Measurements from ENCODE around the gene CIDEA. TPM values are rescaled to one million over a fixed set of nuclear protein-coding genes. Genes with fewer than 3 reads are reported as not detected.
"Not testable (repeated sequence)": the region's sequence is repeated elsewhere in the genome, so short reads cannot be mapped to it uniquely, and the experiment has no call there.

CIDEA gene
- total RNA-seq, 1 donor from 2014 or later: 0.20 TPM

GRCh38 chr18:12238826-12239225 lies 15.3 kb upstream of the CIDEA start:
- DNase-seq (ENCODE audit: low read depth, low spot score): no peak

- DNase-seq (ENCODE audit: low read depth, low spot score): no peak
These were observed 14.7 kb upstream of the CIDEA start for GRCh38 chr18:12239431-12239830.

- DNase-seq (ENCODE audit: low read depth, low spot score): no peak
These were observed 11.4 kb upstream of the CIDEA start for GRCh38 chr18:12242658-12243260.

GRCh38 chr18:12243272-12243671 lies 10.9 kb upstream of the CIDEA start:
- not testable (repeated sequence) for DNase-seq (ENCODE audit: low read depth, low spot score)

- no peak for DNase-seq (ENCODE audit: low read depth, low spot score)
These were observed 8.4 kb upstream of the CIDEA start for GRCh38 chr18:12245793-12246135.

GRCh38 chr18:12246849-12247808 lies 7.0 kb upstream of the CIDEA start:
- no peak for DNase-seq (ENCODE audit: low read depth, low spot score)

GRCh38 chr18:12247946-12248345 lies 6.2 kb upstream of the CIDEA start:
- no peak for DNase-seq (ENCODE audit: low read depth, low spot score)

- DNase-seq (ENCODE audit: low read depth, low spot score): no peak
These were observed 5.0 kb upstream of the CIDEA start for GRCh38 chr18:12248926-12249720.

- DNase-seq (ENCODE audit: low read depth, low spot score): no peak
These were observed 2.9 kb upstream of the CIDEA start for GRCh38 chr18:12251311-12251710.

- no peak for DNase-seq (ENCODE audit: low read depth, low spot score)
These were observed 2.1 kb upstream of the CIDEA start for GRCh38 chr18:12252061-12252460.

- DNase-seq (ENCODE audit: low read depth, low spot score): no peak
These were observed 1.1 kb upstream of the CIDEA start for GRCh38 chr18:12253027-12253426.

GRCh38 chr18:12253663-12254135 lies 462 bp upstream of the CIDEA start:
- DNase-seq (ENCODE audit: low read depth, low spot score): no peak

- no peak for DNase-seq (ENCODE audit: low read depth, low spot score)
These were observed 805 bp downstream of the CIDEA start for GRCh38 chr18:12254820-12255511.

- DNase-seq (ENCODE audit: low read depth, low spot score): no peak
These were observed 1.5 kb downstream of the CIDEA start for GRCh38 chr18:12255626-12256026.

GRCh38 chr18:12256951-12257350 lies 2.8 kb downstream of the CIDEA start:
- no peak for DNase-seq (ENCODE audit: low read depth, low spot score)

GRCh38 chr18:12257996-12258718 lies 4.0 kb downstream of the CIDEA start:
- no peak for DNase-seq (ENCODE audit: low read depth, low spot score)

GRCh38 chr18:12258719-12259705 lies 4.9 kb downstream of the CIDEA start:
- DNase-seq (ENCODE audit: low read depth, low spot score): no peak

- no peak for DNase-seq (ENCODE audit: low read depth, low spot score)
These were observed 8.6 kb downstream of the CIDEA start for GRCh38 chr18:12262748-12263147.

- no peak for DNase-seq (ENCODE audit: low read depth, low spot score)
These were observed 10.7 kb downstream of the CIDEA start for GRCh38 chr18:12264864-12265263.

All from pulmonary artery endothelial cell (primary cell).